Astrocyte of the cerebellum (primary cell): ENCODE data around the gene CTNND2.

Experiments
- DNase-seq: peaks from one replicate; pipeline ENCODE4 v3.0.0-alpha.2; 2011; ENCODE audit warnings: low read depth
- H3K4me3 ChIP-seq: 2 replicates; pipeline ENCODE4 v1.5.1; 2011; ENCODE audit warnings: mild to moderate bottlenecking, low read depth, low read length, moderate library complexity
- CTCF ChIP-seq: IDR thresholded peaks from 2 replicates; pipeline ENCODE4 v1.5.1; 2012; ENCODE audit warnings: low read length, low read depth, moderate library complexity, mild to moderate bottlenecking; ENCODE audit errors: missing control alignments
- in situ Hi-C: cut with HindIII; loops from 2 replicates; pipeline ENCODE4 v1.10.0; 2017; ENCODE audit warnings: low sequenced_read_pairs

CTNND2 gene

GRCh38 chr5:11455505-11455904 is 448.7 kb downstream of the CTNND2 start:
- TF ChIP-seq CTCF, result no peak
- H3K4me3 ChIP-seq, result no peak overlapping the region
- in situ Hi-C loops, result no loop called here
- no peak for DNase-seq

- no peak for TF ChIP-seq CTCF
- in situ Hi-C loops, result no loop called here
- DNase-seq, result no peak
Observed at GRCh38 chr5:11452852-11453251, 451.4 kb downstream of the CTNND2 start.

GRCh38 chr5:11449966-11450365 is 454.3 kb downstream of the CTNND2 start:
- in situ Hi-C loops, result no loop called here
- TF ChIP-seq CTCF, result no peak
- H3K4me3 ChIP-seq, result no peak overlapping the region
- no peak for DNase-seq

More at GRCh38 chr5:11452852-11453251, 451.4 kb downstream of the CTNND2 start:
- H3K4me3 ChIP-seq, result no peak overlapping the region

GRCh38 chr5:11449217-11449616 is 455.0 kb downstream of the CTNND2 start:
- in situ Hi-C loops, result no loop called here
- no peak overlapping the region for H3K4me3 ChIP-seq

GRCh38 chr5:11443831-11444230 is 460.4 kb downstream of the CTNND2 start:
- DNase-seq, result no peak
- no peak for TF ChIP-seq CTCF
- H3K4me3 ChIP-seq, result no peak overlapping the region
- in situ Hi-C loops, result no loop called here

More at GRCh38 chr5:11449217-11449616, 455.0 kb downstream of the CTNND2 start:
- peak; percentile 12 for DNase-seq
- TF ChIP-seq CTCF, result no peak

GRCh38 chr5:11432116-11432515 is 472.1 kb downstream of the CTNND2 start:
- TF ChIP-seq CTCF, result no peak
- in situ Hi-C loops, result no loop called here

GRCh38 chr5:11429254-11429653 is 475.0 kb downstream of the CTNND2 start:
- TF ChIP-seq CTCF, result no peak
- no peak overlapping the region for H3K4me3 ChIP-seq
- in situ Hi-C loops, result no loop called here
- no peak for DNase-seq

More at GRCh38 chr5:11432116-11432515, 472.1 kb downstream of the CTNND2 start:
- H3K4me3 ChIP-seq, result no peak overlapping the region
- no peak for DNase-seq
